Right lobe of liver (tissue), 6 donors: ENCODE results near the gene IQSEC1. TPM values are rescaled to one million over a fixed set of nuclear protein-coding genes. Genes with fewer than 3 reads are reported as not detected.
A peak's percentile ranks its signal among the peaks of the same experiment; 100 is the strongest.

Experiments
- ATAC-seq, 4 donors: fragments of 200-7000 bp; cut with Tn5 transposase; one replicate each; pipeline ENCODE4 v1.9.1; 2020; ENCODE audit warnings: mild to moderate bottlenecking in 4 of 4, moderate library complexity in 4 of 4
- DNase-seq, 3 donors: peaks; one replicate each; pipeline ENCODE4 v3.0.0-alpha.2; 2020
- H3K27ac ChIP-seq, 3 donors: fragments of 200-600 bp; one replicate each; pipeline ENCODE4 v1.8.0; 2022
- H3K27me3 ChIP-seq, 2 donors: fragments of 200-600 bp; one replicate each; pipeline ENCODE4 v1.8.0; 2022
- H3K36me3 ChIP-seq, 4 donors: fragments of 200-600 bp; sonication (generic) in 1 of 4; one replicate each; pipeline versions ENCODE4 v1.5.1 to v1.8.0; 2017 to 2022; ENCODE audit warnings: control low read depth in 1 of 4
- H3K4me1 ChIP-seq, 4 donors: fragments of 200-600 bp; sonication (generic) in 1 of 4; one replicate each; pipeline versions ENCODE4 v1.5.1 to v1.8.0; 2017 to 2022; ENCODE audit warnings: control low read depth in 1 of 4
- H3K4me3 ChIP-seq, 3 donors: fragments of 200-600 bp; one replicate each; pipeline ENCODE4 v1.8.0; 2022
- H3K9me3 ChIP-seq, 4 donors: fragments of 200-600 bp; sonication (generic) in 1 of 4; one replicate each; pipeline versions ENCODE4 v1.5.1 to v1.8.0; 2017 to 2022; ENCODE audit warnings: control low read depth in 1 of 4
- CTCF ChIP-seq, 4 donors: fragments of 200-600 bp in 3 of 4; fragments of 450-650 bp in 1 of 4; IDR thresholded peaks; one replicate each; pipeline versions ENCODE4 v1.5.1 to v1.8.0; 2016 to 2022; ENCODE audit warnings: antibody characterized with exemption in 4 of 4, mild to moderate bottlenecking in 2 of 4
- POLR2A ChIP-seq: fragments of 450-650 bp; IDR thresholded peaks from one replicate; pipeline ENCODE4 v1.6.1; 2017; ENCODE audit warnings: antibody characterized with exemption, mild to moderate bottlenecking
- WGBS: methylation state at CpG from one replicate; pipeline ENCODE4 v1.1.6; 2018; ENCODE audit warnings: low coverage, low lambda C conversion rate; ENCODE audit not compliant: insufficient coverage; ENCODE audit errors: missing lambda C conversion rate; 5-methylcytosine and 5-hydroxymethylcytosine counted together
- intact Hi-C, 2 donors: fragments of 100-400 bp; cut with DNase I; formaldehyde crosslinking; loops; one replicate each; pipeline versions ENCODE4 v1.11.2 to v1.14.1; 2022
- total RNA-seq, 6 experiments: library from RNA; depleted of rRNA in 2 of 6; stranded (reverse); fragments of >200 nt in 2 of 6; fragmentation: NEBNext Ultra II Directional in 3 of 6; extraction: Animal tissue kit (Norgen Biotek cat#: 25700) in 3 of 6; gene quantifications; one replicate each; pipeline versions ENCODE4 v1.1.0 to v1.2.4, GENCODE V29; 2016 to 2023
- donor health status: DM: no; HTN: yes; CAD: no.
- donor health status: DM: no; HTN: no; CAD: no.
- donor health status: DM: no; HTN: no; CAD: no.
- donor health status: DM: no; HTN: yes; CAD: no.
- donor health status: DM: no; HTN: yes; CAD: no.

The IQSEC1 gene
- total RNA-seq, 6 experiments from 2014 or later, result 32.1 to 61.3 (median 48.9) TPM

- intact Hi-C loops, result loop anchor here in 1 of 2 donors (5.0 kb wide), 1 partner anchor 120 kb away; no protein-coding TSS in a partner anchor
- Histone ChIP-seq H3K4me3 (no peak overlapping the region), H3K4me1 (peaks cover 0 to 12% (median 2%) of the 10 kb centered on the region in 4 donors), H3K36me3 (no peaks in the 10 kb centered on the region), H3K9me3 (no peaks in the 10 kb centered on the region), H3K27ac (no peak overlapping the region), H3K27me3 (no peaks in the 10 kb centered on the region)
- 17% methylated on average over 1 of the region's 6 CpGs for WGBS
- ATAC-seq, result no peak
- TF ChIP-seq POLR2A (no peak), CTCF (IDR thresholded peaks at IDR 0.05) (no peak)
- no peak for DNase-seq
These were observed 206.4 kb downstream of the IQSEC1 start for GRCh38 chr3:12866836-12867235.

- DNase-seq (no peak), ATAC-seq (no peak)
- Histone ChIP-seq H3K27me3 (no peaks in the 10 kb centered on the region), H3K27ac (no peak overlapping the region), H3K4me1 (peaks cover 0 to 3% (median 0%) of the 10 kb centered on the region in 4 donors), H3K36me3 (no peaks in the 10 kb centered on the region), H3K4me3 (no peak overlapping the region), H3K9me3 (no peaks in the 10 kb centered on the region)
- 68% methylated on average over 4 of the region's 4 CpGs for WGBS
- intact Hi-C loops, result loop anchor here in 1 of 2 donors (5.0 kb wide), 1 partner anchor 122 kb away; no protein-coding TSS in a partner anchor
- TF ChIP-seq POLR2A (no peak), CTCF (IDR thresholded peaks at IDR 0.05) (no peak)
These were observed 208.0 kb downstream of the IQSEC1 start for GRCh38 chr3:12865271-12865670.

GRCh38 chr3:12862387-12862786, 210.8 kb downstream of the IQSEC1 start:
- H3K36me3 ChIP-seq, result no peaks in the 10 kb centered on the region
- H3K4me3 ChIP-seq, result no peak overlapping the region
- H3K9me3 ChIP-seq, result no peaks in the 10 kb centered on the region
- no peak overlapping the region for H3K27ac ChIP-seq
- H3K4me1 ChIP-seq, result no peaks in the 10 kb centered on the region
- WGBS, result 92% methylated on average over 7 of the region's 8 CpGs
- ATAC-seq (no peak), DNase-seq (no peak)
- TF ChIP-seq CTCF (IDR thresholded peaks at IDR 0.05) (no peak), POLR2A (no peak)
- intact Hi-C loops, result no loop called here
- H3K27me3 ChIP-seq, result no peaks in the 10 kb centered on the region

GRCh38 chr3:12861611-12862010, 211.6 kb downstream of the IQSEC1 start:
- no peak for DNase-seq
- Histone ChIP-seq H3K4me3 (no peak overlapping the region), H3K27me3 (no peaks in the 10 kb centered on the region), H3K36me3 (no peaks in the 10 kb centered on the region), H3K9me3 (no peaks in the 10 kb centered on the region), H3K4me1 (no peaks in the 10 kb centered on the region), H3K27ac (no peak overlapping the region)
- TF ChIP-seq POLR2A (no peak), CTCF (IDR thresholded peaks at IDR 0.05) (no peak)
- intact Hi-C loops, result no loop called here
- WGBS, result 45% methylated on average over 4 of the region's 5 CpGs
- ATAC-seq, result no peak

- Histone ChIP-seq H3K36me3 (no peaks in the 10 kb centered on the region), H3K4me3 (no peak overlapping the region), H3K4me1 (no peaks in the 10 kb centered on the region), H3K9me3 (no peaks in the 10 kb centered on the region), H3K27ac (no peak overlapping the region), H3K27me3 (no peaks in the 10 kb centered on the region)
- no peak for DNase-seq
- ATAC-seq, result peak; percentile 20 to 56 (median 26)
- TF ChIP-seq CTCF (IDR thresholded peaks at IDR 0.05), result no peak
- TF ChIP-seq POLR2A, result no peak
- intact Hi-C loops, result no loop called here
- 63% methylated on average over 4 of the region's 7 CpGs for WGBS
These were observed 213.4 kb downstream of the IQSEC1 start for GRCh38 chr3:12859840-12860239.
